ENCODE data around the gene UBL4A.

GRCh38 chrX:154466036-154466435 lies 20.4 kb downstream of the UBL4A start:
- no peak for TF ChIP-seq CTCF (IDR thresholded peaks at IDR 0.05)
- TF ChIP-seq EP300 (IDR thresholded peaks at IDR 0.05): no peak
